ENCODE results near the gene LRRIQ3. TPM values are rescaled to one million over a fixed set of nuclear protein-coding genes. Genes with fewer than 3 reads are reported as not detected.

Gene LRRIQ3
- polyA plus RNA-seq, 3 donors = 0.08 to 0.35 TPM; not detected in 1

DNA sequence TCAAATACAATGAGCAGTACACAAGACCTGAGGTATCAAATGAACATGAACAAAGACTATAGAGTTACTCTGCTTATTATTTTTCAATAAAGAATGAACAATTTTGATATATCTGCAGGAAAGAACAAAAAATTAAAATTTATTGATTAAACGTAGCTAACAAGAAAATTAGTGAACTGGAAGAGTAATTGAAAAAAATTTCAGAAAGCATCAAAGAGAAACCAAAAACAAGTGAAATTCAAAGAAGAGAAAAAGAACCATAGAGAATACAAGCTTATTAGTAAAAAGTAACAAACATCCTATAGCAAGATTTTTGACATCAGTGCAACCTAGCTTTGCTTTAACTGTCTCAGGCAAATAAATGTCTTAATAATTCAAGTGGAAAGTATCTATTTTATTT lies 106.6 kb downstream of the LRRIQ3 start:
- Mint-ChIP-seq H3K36me3 (no peaks in the 10 kb centered on the region), H3K9me3 (peaks cover 0 to 6% (median 3%) of the 10 kb centered on the region in 7 donors), H3K27ac (no peak overlapping the region), H3K4me3 (no peak overlapping the region), H3K27me3 (ENCODE audit: low read depth in 3 of 3) (no peaks in the 10 kb centered on the region), H3K4me1 (no peaks in the 10 kb centered on the region)
- no peak overlapping the region for H3K4me3 ChIP-seq (replicated peaks in 1 of 3; ENCODE audit: low read depth in 2 of 3, low read length in 3 of 3)
- WGBS (ENCODE audit: insufficient coverage) = no CpG with 5 or more reads among the region's 1 CpG
- TF ChIP-seq, protein P1, sequence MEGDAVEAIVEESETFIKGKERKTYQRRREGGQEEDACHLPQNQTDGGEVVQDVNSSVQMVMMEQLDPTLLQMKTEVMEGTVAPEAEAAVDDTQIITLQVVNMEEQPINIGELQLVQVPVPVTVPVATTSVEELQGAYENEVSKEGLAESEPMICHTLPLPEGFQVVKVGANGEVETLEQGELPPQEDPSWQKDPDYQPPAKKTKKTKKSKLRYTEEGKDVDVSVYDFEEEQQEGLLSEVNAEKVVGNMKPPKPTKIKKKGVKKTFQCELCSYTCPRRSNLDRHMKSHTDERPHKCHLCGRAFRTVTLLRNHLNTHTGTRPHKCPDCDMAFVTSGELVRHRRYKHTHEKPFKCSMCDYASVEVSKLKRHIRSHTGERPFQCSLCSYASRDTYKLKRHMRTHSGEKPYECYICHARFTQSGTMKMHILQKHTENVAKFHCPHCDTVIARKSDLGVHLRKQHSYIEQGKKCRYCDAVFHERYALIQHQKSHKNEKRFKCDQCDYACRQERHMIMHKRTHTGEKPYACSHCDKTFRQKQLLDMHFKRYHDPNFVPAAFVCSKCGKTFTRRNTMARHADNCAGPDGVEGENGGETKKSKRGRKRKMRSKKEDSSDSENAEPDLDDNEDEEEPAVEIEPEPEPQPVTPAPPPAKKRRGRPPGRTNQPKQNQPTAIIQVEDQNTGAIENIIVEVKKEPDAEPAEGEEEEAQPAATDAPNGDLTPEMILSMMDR (IDR thresholded peaks at IDR 0.05) = no peak
- no peaks in the 10 kb centered on the region for H4K20me1 ChIP-seq (ENCODE audit: insufficient read depth, low read length)
- H3K4me2 ChIP-seq (replicated peaks; ENCODE audit: extremely low read depth, low read length, poor library complexity, severe bottlenecking) = no peak overlapping the region
- H3K4me1 ChIP-seq (ENCODE audit: control insufficient read depth in 1 of 2, insufficient read depth in 2 of 2, low read length in 2 of 2) = no peaks in the 10 kb centered on the region
- H3K9ac ChIP-seq (ENCODE audit: insufficient read depth, low read length, poor library complexity, severe bottlenecking) = no peak overlapping the region
- no peak for DNase-seq
- H3K27me3 ChIP-seq (ENCODE audit: control insufficient read depth in 2 of 2, insufficient read depth in 2 of 2, low read length in 2 of 2) = no peaks in the 10 kb centered on the region
- no peak overlapping the region for H3K27ac ChIP-seq (ENCODE audit: low read depth in 1 of 2, low read length in 2 of 2)
- H3K36me3 ChIP-seq (replicated peaks in 1 of 2; ENCODE audit: control insufficient read depth in 1 of 2, insufficient read depth in 2 of 2, low read length in 2 of 2) = no peaks in the 10 kb centered on the region
- H3K79me2 ChIP-seq (ENCODE audit: insufficient read depth, low read length) = no peaks in the 10 kb centered on the region
- no peak overlapping the region for H2AFZ ChIP-seq (ENCODE audit: insufficient read depth, low read depth, low read length, poor library complexity, severe bottlenecking)
- intact Hi-C loops (cut with micrococcal nuclease) = no loop called here
- H3K9me3 ChIP-seq (replicated peaks in 1 of 2; ENCODE audit: control insufficient read depth in 1 of 2, insufficient read depth in 1 of 2, low read length in 2 of 2) = peaks cover 4 to 19% of the 10 kb centered on the region in 2 donors

DNA sequence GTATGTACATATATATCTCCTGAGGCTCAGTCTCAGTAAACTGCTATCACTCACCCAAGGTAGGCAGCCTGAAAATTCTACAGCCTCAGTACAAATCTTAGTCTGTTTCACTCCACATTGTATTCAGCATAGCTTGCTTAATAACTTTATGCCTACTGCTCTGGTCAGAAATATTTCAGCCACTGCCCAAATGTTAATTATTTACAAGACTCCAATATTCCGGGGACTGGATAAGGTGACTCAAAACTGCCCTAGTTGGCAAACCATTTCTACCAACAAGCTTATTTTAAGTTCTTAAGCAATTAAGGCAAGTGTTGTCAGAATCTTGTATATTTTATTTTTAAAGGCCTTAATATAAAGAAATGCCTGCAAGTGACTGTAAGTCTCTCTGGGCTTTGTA lies 114.8 kb downstream of the LRRIQ3 start:
- Histone ChIP-seq H3K4me2 (replicated peaks; ENCODE audit: extremely low read depth, low read length, poor library complexity, severe bottlenecking) (no peak overlapping the region), H3K9ac (ENCODE audit: insufficient read depth, low read length, poor library complexity, severe bottlenecking) (no peak overlapping the region), H3K79me2 (ENCODE audit: insufficient read depth, low read length) (no peaks in the 10 kb centered on the region), H3K4me3 (replicated peaks in 1 of 3; ENCODE audit: low read depth in 2 of 3, low read length in 3 of 3) (no peak overlapping the region), H3K9me3 (replicated peaks in 1 of 2; ENCODE audit: control insufficient read depth in 1 of 2, insufficient read depth in 1 of 2, low read length in 2 of 2) (peaks cover 0 to 4% of the 10 kb centered on the region in 2 donors), H3K4me1 (ENCODE audit: control insufficient read depth in 1 of 2, insufficient read depth in 2 of 2, low read length in 2 of 2) (no peaks in the 10 kb centered on the region), H3K36me3 (replicated peaks in 1 of 2; ENCODE audit: control insufficient read depth in 1 of 2, insufficient read depth in 2 of 2, low read length in 2 of 2) (no peaks in the 10 kb centered on the region), H3K27me3 (ENCODE audit: control insufficient read depth in 2 of 2, insufficient read depth in 2 of 2, low read length in 2 of 2) (no peaks in the 10 kb centered on the region), H2AFZ (ENCODE audit: insufficient read depth, low read depth, low read length, poor library complexity, severe bottlenecking) (no peak overlapping the region), H3K27ac (ENCODE audit: low read depth in 1 of 2, low read length in 2 of 2) (no peak overlapping the region), H4K20me1 (ENCODE audit: insufficient read depth, low read length) (no peaks in the 10 kb centered on the region)
- no peak overlapping the region for H3K4me3 Mint-ChIP-seq
- H3K27ac Mint-ChIP-seq = no peak overlapping the region
- H3K4me1 Mint-ChIP-seq = no peaks in the 10 kb centered on the region
- H3K27me3 Mint-ChIP-seq (ENCODE audit: low read depth in 3 of 3) = no peaks in the 10 kb centered on the region
- intact Hi-C loops (cut with micrococcal nuclease) = no loop called here
- H3K9me3 Mint-ChIP-seq = peaks cover 0 to 5% (median 1%) of the 10 kb centered on the region in 7 donors
- no peak for DNase-seq
- H3K36me3 Mint-ChIP-seq = no peaks in the 10 kb centered on the region
- WGBS (ENCODE audit: insufficient coverage) = no CpG with 5 or more reads among the region's 1 CpG
- TF ChIP-seq, protein P1 (IDR thresholded peaks at IDR 0.05) = no peak

Measured in CD14-positive monocyte (primary cell).